GM18861 (cell line): Measurements from ENCODE around the gene RPL32.

Experiments
- ATAC-seq: cut with Tn5 transposase; IDR thresholded peaks from one replicate; pipeline ENCODE4 v1.9.1; 2021; ENCODE audit not compliant: unreplicated experiment

Gene RPL32

GRCh38 chr3:12833222-12834161, 7.9 kb downstream of the RPL32 start:
- ATAC-seq = no peak

- ATAC-seq = no peak
Observed at GRCh38 chr3:12832350-12833221, 8.8 kb downstream of the RPL32 start.

- no peak for ATAC-seq
Observed at GRCh38 chr3:12831301-12831866, 10.0 kb downstream of the RPL32 start.

- ATAC-seq = no peak
Observed at GRCh38 chr3:12830785-12831156, 10.6 kb downstream of the RPL32 start.

- no peak for ATAC-seq
Observed at GRCh38 chr3:12829886-12830784, 11.2 kb downstream of the RPL32 start.

GRCh38 chr3:12829404-12829803, 12.0 kb downstream of the RPL32 start:
- no peak for ATAC-seq

- ATAC-seq = no peak
Observed at GRCh38 chr3:12828751-12829150, 12.6 kb downstream of the RPL32 start.

- ATAC-seq = no peak
Observed at GRCh38 chr3:12825156-12825555, 16.2 kb downstream of the RPL32 start.

GRCh38 chr3:12824299-12824698, 17.1 kb downstream of the RPL32 start:
- no peak for ATAC-seq

- ATAC-seq = no peak
Observed at GRCh38 chr3:12822725-12823373, 18.5 kb downstream of the RPL32 start.

GRCh38 chr3:12818773-12819172, 22.6 kb downstream of the RPL32 start:
- no peak for ATAC-seq

- no peak for ATAC-seq
Observed at GRCh38 chr3:12818273-12818672, 23.1 kb downstream of the RPL32 start.

- ATAC-seq = no peak
Observed at GRCh38 chr3:12817343-12817710, 24.0 kb downstream of the RPL32 start.

GRCh38 chr3:12816521-12817342, 24.6 kb downstream of the RPL32 start:
- no peak for ATAC-seq

- no peak for ATAC-seq
Observed at GRCh38 chr3:12815719-12816118, 25.6 kb downstream of the RPL32 start.

GRCh38 chr3:12815078-12815477, 26.3 kb downstream of the RPL32 start:
- no peak for ATAC-seq

GRCh38 chr3:12813967-12814366, 27.4 kb downstream of the RPL32 start:
- no peak for ATAC-seq

- no peak for ATAC-seq
Observed at GRCh38 chr3:12812812-12813211, 28.6 kb downstream of the RPL32 start.

- ATAC-seq = no peak
Observed at GRCh38 chr3:12810961-12811360, 30.4 kb downstream of the RPL32 start.
